Naive thymus-derived CD4-positive, alpha-beta T cell (primary cell): Measurements from ENCODE around the gene TIAM1. TPM values are rescaled to one million over a fixed set of nuclear protein-coding genes. Genes with fewer than 3 reads are reported as not detected.

Source experiments
- ATAC-seq: fragments of 150-1000 bp; cut with Tn5 transposase; 2 replicates; pipeline ENCODE4 v1.10.0; 2021; ENCODE audit warnings: mild to moderate bottlenecking, moderate library complexity
- CTCF ChIA-PET: fragments of 350-600 bp; sonication (Branson Sonifier 250); formaldehyde crosslinking; loops from one replicate; lab custom pipeline; 2021; ENCODE audit warnings: antibody characterized with exemption; lab: Charles Lee
- POLR2A ChIA-PET: fragments of 350-600 bp; sonication (Branson Sonifier 250); formaldehyde crosslinking; loops from one replicate; lab custom pipeline; 2021; ENCODE audit warnings: antibody characterized with exemption, inconsistent platforms; lab: Charles Lee
- DNase-seq, 9 donors: peaks; one replicate each; pipeline versions ENCODE4 v3.0.0 to v3.0.0-alpha.2; 2020 to 2022; ENCODE audit warnings: mixed read lengths in 1 of 9
- H3K27ac ChIP-seq: one replicate; pipeline ENCODE4 v1.7.0; 2013; ENCODE audit warnings: mild to moderate bottlenecking, low read depth, low read length, moderate library complexity
- H3K27me3 ChIP-seq, 2 donors: one replicate each; pipeline ENCODE4 v1.7.0; 2013; ENCODE audit warnings: low read length in 2 of 2, mild to moderate bottlenecking in 2 of 2, moderate library complexity in 2 of 2; ENCODE audit not compliant: control insufficient read depth in 2 of 2, insufficient read depth in 2 of 2
- H3K36me3 ChIP-seq, 3 experiments: 1 replicate in 2 of 3; 2 replicates in 1 of 3; pipeline ENCODE4 v1.7.0; 2013; ENCODE audit warnings: low read length in 3 of 3, mild to moderate bottlenecking in 3 of 3, moderate library complexity in 1 of 3; ENCODE audit not compliant: insufficient read depth in 3 of 3, control insufficient read depth in 2 of 3
- H3K4me1 ChIP-seq, 2 donors: one replicate each; pipeline ENCODE4 v1.7.0; 2013; ENCODE audit warnings: low read length in 2 of 2, mild to moderate bottlenecking in 2 of 2, moderate library complexity in 1 of 2; ENCODE audit not compliant: control insufficient read depth in 2 of 2, insufficient read depth in 2 of 2
- H3K4me3 ChIP-seq: 2 replicates; pipeline ENCODE4 v1.7.0; 2013; ENCODE audit warnings: mild to moderate bottlenecking, low read length
- H3K9me3 ChIP-seq, 3 experiments: 1 replicate in 2 of 3; 2 replicates in 1 of 3; pipeline ENCODE4 v1.7.0; 2013; ENCODE audit warnings: low read length in 3 of 3; ENCODE audit not compliant: control insufficient read depth in 2 of 3
- H3K27ac Mint-ChIP-seq, 9 donors: one replicate each; pipeline ENCODE4 v1.8.0; 2020 to 2022; ENCODE audit warnings: mixed read lengths in 9 of 9, mild to moderate bottlenecking in 8 of 9, moderate library complexity in 5 of 9, inconsistent platforms in 2 of 9
- H3K27me3 Mint-ChIP-seq, 5 donors: one replicate each; pipeline ENCODE4 v1.8.0; 2021 to 2022; ENCODE audit warnings: mixed read lengths in 5 of 5, mild to moderate bottlenecking in 1 of 5
- H3K36me3 Mint-ChIP-seq, 5 donors: one replicate each; pipeline ENCODE4 v1.8.0; 2020 to 2022; ENCODE audit warnings: mixed read lengths in 5 of 5, mild to moderate bottlenecking in 3 of 5, inconsistent platforms in 1 of 5
- H3K4me1 Mint-ChIP-seq, 7 donors: one replicate each; pipeline ENCODE4 v1.8.0; 2020 to 2022; ENCODE audit warnings: mixed read lengths in 7 of 7, mild to moderate bottlenecking in 3 of 7, inconsistent platforms in 1 of 7
- H3K4me3 Mint-ChIP-seq, 10 donors: one replicate each; pipeline ENCODE4 v1.8.0; 2020 to 2022; ENCODE audit warnings: mild to moderate bottlenecking in 10 of 10, mixed read lengths in 10 of 10, moderate library complexity in 6 of 10, inconsistent platforms in 2 of 10
- H3K9me3 Mint-ChIP-seq, 11 donors: one replicate each; pipeline ENCODE4 v1.8.0; 2020 to 2022; ENCODE audit warnings: mixed read lengths in 11 of 11, mild to moderate bottlenecking in 4 of 11, inconsistent platforms in 1 of 11, moderate library complexity in 1 of 11
- intact Hi-C, 2 donors: fragments of 100-400 bp; cut with micrococcal nuclease; formaldehyde crosslinking; loops; one replicate each; pipeline ENCODE4 v1.15.1; 2023
- polyA plus RNA-seq, 2 donors: library from polyadenylated mRNA; unstranded; fragments of 300-500 nt; fragmentation: Illumina TruSeq; gene quantifications; one replicate each; pipeline ENCODE4 v1.2.3, GENCODE V29; 2021
- total RNA-seq, 6 experiments: library from RNA in 5 of 6; stranded (reverse) in 5 of 6; gene quantifications; 1 replicate in 5 of 6; 2 replicates in 1 of 6; pipeline ENCODE4 v1.2.3 and lab custom pipeline; 2021 to 2026

TIAM1 gene
- total and polyA plus RNA-seq, 7 experiments from 2014 or later, result 24.8 to 103 (median 73.9) TPM

DNA sequence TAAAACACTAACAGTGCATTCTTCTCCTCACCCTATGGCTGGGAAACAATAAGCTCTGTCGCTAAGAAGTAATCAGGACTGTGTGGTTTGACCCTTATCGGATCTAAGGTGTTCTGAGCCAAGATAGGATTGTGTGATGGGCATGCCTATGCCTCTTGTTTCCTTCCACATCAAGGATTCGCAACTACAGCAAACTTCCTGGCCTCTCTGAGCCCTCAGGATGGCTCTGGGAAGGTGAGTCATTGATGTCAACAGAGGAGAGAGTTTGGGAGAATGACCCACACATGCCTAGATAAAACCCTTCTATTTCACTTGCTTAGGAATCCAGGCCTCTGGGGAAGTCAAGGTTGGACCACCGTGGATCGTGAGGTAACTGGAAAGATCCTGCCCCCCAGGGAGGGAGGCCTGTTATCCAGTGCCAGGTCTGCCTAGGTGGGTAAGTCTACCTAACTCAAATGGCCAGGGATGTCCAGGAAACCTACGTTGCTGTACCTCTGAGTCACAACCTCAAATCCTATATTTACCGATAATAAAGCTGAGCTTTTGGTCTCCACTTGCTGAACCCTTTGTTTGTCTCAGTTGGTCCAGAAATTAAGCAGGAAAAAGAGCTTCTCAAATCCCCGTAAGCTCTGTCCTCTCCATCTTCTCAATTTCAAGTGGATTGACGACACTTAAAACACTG lies 27.4 kb downstream of the TIAM1 start:
- no peaks in the 10 kb centered on the region for H3K36me3 ChIP-seq
- no peak overlapping the region for H3K4me3 Mint-ChIP-seq
- H3K9me3 Mint-ChIP-seq, result peaks cover 0 to 2% (median 0%) of the 10 kb centered on the region in 11 donors
- H3K27me3 ChIP-seq, result no peaks in the 10 kb centered on the region
- no peaks in the 10 kb centered on the region for H3K27me3 Mint-ChIP-seq
- ATAC-seq (no peak), DNase-seq (no peak)
- H3K36me3 Mint-ChIP-seq, result peaks cover 0 to 17% (median 0%) of the 10 kb centered on the region in 5 donors
- H3K4me3 ChIP-seq, result no peak overlapping the region
- peaks cover 0 to 22% (median 0%) of the 10 kb centered on the region in 7 donors for H3K4me1 Mint-ChIP-seq
- ChIA-PET CTCF (no interaction called here), POLR2A (no interaction called here)
- no peaks in the 10 kb centered on the region for H3K9me3 ChIP-seq
- intact Hi-C loops, result no loop called here
- no peak overlapping the region for H3K27ac Mint-ChIP-seq
- H3K4me1 ChIP-seq, result no peaks in the 10 kb centered on the region
- no peak overlapping the region for H3K27ac ChIP-seq

DNA sequence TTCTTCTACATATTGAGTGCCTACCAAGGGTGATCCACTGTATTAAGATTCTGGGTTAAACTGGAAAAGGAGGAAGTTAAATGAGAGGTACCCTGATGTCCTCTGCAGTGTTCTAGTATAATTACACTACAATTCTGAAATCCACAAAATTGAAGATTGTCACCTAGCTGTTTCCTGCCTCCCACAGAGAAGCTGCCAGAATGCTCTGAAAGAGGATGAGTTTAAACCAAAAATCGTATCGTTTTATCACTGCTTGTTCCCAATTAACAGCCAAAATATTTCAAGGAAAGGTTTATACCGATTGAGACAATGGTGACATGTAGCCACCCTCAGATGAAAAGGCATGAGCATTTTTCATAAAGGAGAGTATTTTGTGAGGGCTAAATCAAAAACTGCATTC lies 28.0 kb downstream of the TIAM1 start:
- Histone ChIP-seq H3K9me3 (no peaks in the 10 kb centered on the region), H3K36me3 (no peaks in the 10 kb centered on the region), H3K27ac (no peak overlapping the region), H3K4me1 (no peaks in the 10 kb centered on the region), H3K4me3 (no peak overlapping the region), H3K27me3 (no peaks in the 10 kb centered on the region)
- ChIA-PET POLR2A (no interaction called here), CTCF (no interaction called here)
- peaks cover 0 to 22% (median 0%) of the 10 kb centered on the region in 7 donors for H3K4me1 Mint-ChIP-seq
- DNase-seq, result no peak
- H3K4me3 Mint-ChIP-seq, result no peak overlapping the region
- H3K36me3 Mint-ChIP-seq, result peaks cover 0 to 19% (median 0%) of the 10 kb centered on the region in 5 donors
- peaks cover 0 to 2% (median 0%) of the 10 kb centered on the region in 11 donors for H3K9me3 Mint-ChIP-seq
- ATAC-seq, result no peak
- H3K27me3 Mint-ChIP-seq, result no peaks in the 10 kb centered on the region
- intact Hi-C loops, result no loop called here
- H3K27ac Mint-ChIP-seq, result no peak overlapping the region

- Mint-ChIP-seq H3K4me1 (no peaks in the 10 kb centered on the region), H3K27ac (no peak overlapping the region), H3K27me3 (no peaks in the 10 kb centered on the region), H3K4me3 (no peak overlapping the region), H3K9me3 (peaks cover 0 to 2% (median 0%) of the 10 kb centered on the region in 11 donors), H3K36me3 (peaks cover 0 to 12% (median 0%) of the 10 kb centered on the region in 5 donors)
- H3K4me1 ChIP-seq, result no peaks in the 10 kb centered on the region
- no peak overlapping the region for H3K4me3 ChIP-seq
- no peaks in the 10 kb centered on the region for H3K36me3 ChIP-seq
- no peaks in the 10 kb centered on the region for H3K27me3 ChIP-seq
- intact Hi-C loops, result no loop called here
- H3K9me3 ChIP-seq, result no peaks in the 10 kb centered on the region
- CTCF ChIA-PET, result no interaction called here
- no peak for ATAC-seq
- no peak overlapping the region for H3K27ac ChIP-seq
- POLR2A ChIA-PET, result no interaction called here
- DNase-seq, result no peak
Measured at GRCh38 chr21:31310750-31311149, 33.3 kb downstream of the TIAM1 start.

DNA sequence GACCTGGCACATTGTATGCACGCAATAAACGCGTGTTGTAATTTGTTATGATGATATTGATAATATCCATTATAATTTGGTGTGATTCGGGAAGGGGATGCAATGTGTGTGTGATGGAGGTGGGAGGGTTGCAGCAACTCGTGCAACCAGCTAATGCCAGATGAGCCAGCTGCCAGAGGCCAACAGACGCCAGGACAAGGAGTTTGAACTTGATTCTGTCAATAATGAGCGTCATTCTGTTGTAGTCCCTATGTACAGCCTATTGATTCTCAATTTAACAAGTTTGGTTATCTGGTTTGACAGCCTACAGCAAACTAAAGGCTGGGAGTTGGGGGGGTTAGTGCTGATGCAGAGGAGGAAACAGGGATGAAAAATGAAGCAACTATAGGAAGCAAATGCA lies 35.5 kb downstream of the TIAM1 start:
- no peaks in the 10 kb centered on the region for H3K27me3 Mint-ChIP-seq
- no peak for ATAC-seq
- Histone ChIP-seq H3K4me1 (no peaks in the 10 kb centered on the region), H3K27ac (no peak overlapping the region), H3K4me3 (no peak overlapping the region), H3K36me3 (no peaks in the 10 kb centered on the region), H3K27me3 (no peaks in the 10 kb centered on the region), H3K9me3 (no peaks in the 10 kb centered on the region)
- peaks cover 0 to 12% (median 0%) of the 10 kb centered on the region in 5 donors for H3K36me3 Mint-ChIP-seq
- no peak overlapping the region for H3K4me3 Mint-ChIP-seq
- no peak overlapping the region for H3K27ac Mint-ChIP-seq
- H3K9me3 Mint-ChIP-seq, result peaks cover 0 to 2% (median 0%) of the 10 kb centered on the region in 11 donors
- DNase-seq, result no peak
- intact Hi-C loops, result no loop called here
- CTCF ChIA-PET, result no interaction called here
- POLR2A ChIA-PET, result no interaction called here
- no peaks in the 10 kb centered on the region for H3K4me1 Mint-ChIP-seq

GRCh38 chr21:31305888-31306287 lies 38.2 kb downstream of the TIAM1 start:
- H3K4me1 Mint-ChIP-seq, result peaks cover 0 to 5% (median 0%) of the 10 kb centered on the region in 7 donors
- no peak for ATAC-seq
- no peak overlapping the region for H3K4me3 Mint-ChIP-seq
- Histone ChIP-seq H3K27me3 (no peaks in the 10 kb centered on the region), H3K4me3 (no peak overlapping the region), H3K36me3 (no peaks in the 10 kb centered on the region), H3K9me3 (no peaks in the 10 kb centered on the region), H3K27ac (no peak overlapping the region), H3K4me1 (no peaks in the 10 kb centered on the region)
- intact Hi-C loops, result no loop called here
- DNase-seq, result no peak
- POLR2A ChIA-PET, result no interaction called here
- H3K27ac Mint-ChIP-seq, result no peak overlapping the region
- H3K9me3 Mint-ChIP-seq, result peaks cover 0 to 2% (median 0%) of the 10 kb centered on the region in 11 donors
- no peaks in the 10 kb centered on the region for H3K27me3 Mint-ChIP-seq
- CTCF ChIA-PET, result interaction anchor here (0.6 kb wide), 1 partner anchor 86 kb away, joined by 6 read pairs; no protein-coding TSS in a partner anchor
- peaks cover 0 to 6% (median 0%) of the 10 kb centered on the region in 5 donors for H3K36me3 Mint-ChIP-seq

- ATAC-seq, result no peak
- peaks cover 0 to 5% (median 0%) of the 10 kb centered on the region in 5 donors for H3K36me3 Mint-ChIP-seq
- H3K4me3 ChIP-seq, result no peak overlapping the region
- H3K9me3 ChIP-seq, result no peaks in the 10 kb centered on the region
- H3K27ac ChIP-seq, result no peak overlapping the region
- H3K27me3 ChIP-seq, result no peaks in the 10 kb centered on the region
- intact Hi-C loops, result no loop called here
- ChIA-PET CTCF (no interaction called here), POLR2A (no interaction called here)
- H3K4me1 ChIP-seq, result no peaks in the 10 kb centered on the region
- no peak overlapping the region for H3K27ac Mint-ChIP-seq
- DNase-seq, result no peak
- peaks cover 0 to 2% (median 0%) of the 10 kb centered on the region in 11 donors for H3K9me3 Mint-ChIP-seq
- H3K4me1 Mint-ChIP-seq, result peaks cover 0 to 13% (median 0%) of the 10 kb centered on the region in 7 donors
- no peak overlapping the region for H3K4me3 Mint-ChIP-seq
- no peaks in the 10 kb centered on the region for H3K36me3 ChIP-seq
- H3K27me3 Mint-ChIP-seq, result no peaks in the 10 kb centered on the region
Measured at GRCh38 chr21:31299291-31300147, 44.5 kb downstream of the TIAM1 start.
